Measurements from ENCODE around the gene SLC8A1.

- TF ChIP-seq CTCF (IDR thresholded peaks at IDR 0.05) (no peak), POLR2A (IDR thresholded peaks at IDR 0.05) (no peak)
Observed at GRCh38 chr2:40173276-40173675, 278.6 kb downstream of the SLC8A1 start.

All from adrenal gland (tissue), 5 donors.